WERI-Rb-1 (cell line): ENCODE data around the gene PITPNB.

Experiments
- DNase-seq: peaks from one replicate; pipeline ENCODE4 v3.0.0-alpha.2; 2020
- H3K27ac ChIP-seq: fragments of 250-450 bp; sonication (Bioruptor Pico); 2 replicates; pipeline ENCODE4 v1.5.1; 2020; ENCODE audit warnings: mild to moderate bottlenecking, moderate library complexity
- H3K27me3 ChIP-seq: fragments of 250-450 bp; sonication (Bioruptor Pico); 2 replicates; pipeline ENCODE4 v1.5.1; 2021; ENCODE audit warnings: mild to moderate bottlenecking, low read depth, moderate library complexity; ENCODE audit not compliant: insufficient read depth, severe bottlenecking
- H3K36me3 ChIP-seq: fragments of 250-450 bp; sonication (Bioruptor Pico); 2 replicates; pipeline ENCODE4 v1.5.1; 2020; ENCODE audit warnings: mild to moderate bottlenecking, moderate library complexity
- H3K4me3 ChIP-seq: 2 replicates; pipeline ENCODE4 v1.5.1; 2011; ENCODE audit warnings: low read depth, mild to moderate bottlenecking, control low read depth, low read length
- H3K9me3 ChIP-seq: fragments of 250-450 bp; sonication (Bioruptor Pico); 2 replicates; pipeline ENCODE4 v1.5.1; 2021; ENCODE audit warnings: mild to moderate bottlenecking, moderate library complexity; ENCODE audit not compliant: severe bottlenecking
- CTCF ChIP-seq: IDR thresholded peaks from 2 replicates; pipeline ENCODE4 v1.5.1; 2011; ENCODE audit warnings: low read depth, mild to moderate bottlenecking, control low read depth, inconsistent platforms, low read length

PITPNB gene

DNA sequence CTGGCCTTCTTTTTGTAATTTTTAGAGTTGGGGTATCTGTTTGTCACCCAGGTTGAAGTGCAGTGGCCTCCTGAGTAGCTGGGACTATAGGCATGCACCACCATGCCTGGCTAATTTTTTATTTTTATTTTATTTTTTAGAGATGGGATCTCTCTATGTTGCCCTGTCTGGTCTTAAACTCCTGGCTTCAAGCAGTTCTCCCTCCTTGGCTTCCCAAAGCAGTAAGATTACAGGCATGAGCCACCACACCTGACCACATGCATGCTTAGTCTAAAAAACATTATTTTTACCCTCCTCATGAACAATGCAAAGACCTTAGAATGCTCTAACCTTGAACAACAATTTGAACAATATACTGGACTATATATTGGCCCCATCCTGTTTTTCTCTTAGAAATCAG is 22.1 kb upstream of the PITPNB start:
- no peak for TF ChIP-seq CTCF
- H3K36me3 ChIP-seq = 0 out of 2 replicates have a peak, but pooled peaks cover 3% of the 10 kb centered on the region

GRCh38 chr22:27937453-27937852 is 18.4 kb upstream of the PITPNB start:
- Histone ChIP-seq H3K36me3 (peaks cover 3% of the 10 kb centered on the region), H3K27ac (no peak overlapping the region), H3K9me3 (no peaks in the 10 kb centered on the region), H3K27me3 (no peaks in the 10 kb centered on the region), H3K4me3 (no peak overlapping the region)
- TF ChIP-seq CTCF = no peak
- DNase-seq = no peak

More for the DNA sequence above, 22.1 kb upstream of the PITPNB start:
- H3K27me3 ChIP-seq = no peaks in the 10 kb centered on the region
- no peaks in the 10 kb centered on the region for H3K9me3 ChIP-seq
- DNase-seq = no peak
- H3K27ac ChIP-seq = no peak overlapping the region
- H3K4me3 ChIP-seq = no peak overlapping the region

DNA sequence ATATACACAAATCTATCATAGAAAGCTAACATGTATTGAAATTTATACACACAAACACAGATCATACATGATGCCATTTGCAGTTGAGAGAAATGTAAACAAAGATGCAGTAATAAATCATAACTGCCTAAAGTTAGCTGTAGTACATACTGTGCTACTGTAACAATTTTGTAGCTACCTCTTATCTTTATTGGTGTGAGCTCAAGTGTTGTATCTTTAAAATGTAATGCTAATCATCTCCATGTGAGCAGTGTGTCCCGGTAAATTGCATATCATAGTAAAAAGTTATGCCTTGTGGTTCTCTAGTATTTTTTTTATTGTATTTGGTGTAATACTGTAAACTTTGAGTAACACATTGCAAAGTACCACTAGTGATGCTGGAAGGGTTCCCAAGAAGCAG is 16.8 kb upstream of the PITPNB start:
- Histone ChIP-seq H3K27me3 (no peaks in the 10 kb centered on the region), H3K27ac (no peak overlapping the region), H3K36me3 (peaks cover 3% of the 10 kb centered on the region), H3K9me3 (no peaks in the 10 kb centered on the region), H3K4me3 (no peak overlapping the region)
- TF ChIP-seq CTCF = no peak
- no peak for DNase-seq

DNA sequence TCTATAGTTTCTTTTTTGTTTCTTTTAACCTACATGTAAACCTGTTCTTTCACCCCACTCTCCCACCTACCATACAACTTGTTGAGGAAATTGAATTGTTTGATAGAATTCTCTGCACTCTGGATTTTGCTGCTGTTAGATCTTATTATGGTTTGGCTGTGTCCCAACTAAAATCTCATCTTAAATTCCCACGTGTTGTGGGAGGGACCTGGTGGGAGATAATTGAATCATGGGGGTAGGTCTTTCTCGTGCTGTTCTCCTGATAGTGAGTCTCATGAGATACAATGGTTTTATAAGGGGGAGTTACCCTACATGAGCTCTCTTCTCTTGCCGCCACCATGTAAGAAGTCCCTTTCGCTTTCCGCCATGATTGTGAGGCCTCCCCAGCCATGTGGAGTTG is 15.0 kb upstream of the PITPNB start:
- DNase-seq = no peak
- TF ChIP-seq CTCF = no peak
- Histone ChIP-seq H3K27ac (no peak overlapping the region), H3K4me3 (no peak overlapping the region), H3K27me3 (no peaks in the 10 kb centered on the region), H3K36me3 (peaks cover 3% of the 10 kb centered on the region), H3K9me3 (no peaks in the 10 kb centered on the region)

GRCh38 chr22:27933186-27933983 is 14.3 kb upstream of the PITPNB start:
- no peak for TF ChIP-seq CTCF
- no peaks in the 10 kb centered on the region for H3K9me3 ChIP-seq
- DNase-seq = no peak
- no peaks in the 10 kb centered on the region for H3K27me3 ChIP-seq
- H3K27ac ChIP-seq = no peak overlapping the region
- H3K4me3 ChIP-seq = no peak overlapping the region
- peaks cover 3% of the 10 kb centered on the region for H3K36me3 ChIP-seq
